SK-N-SH (cell line): ENCODE data around the gene HERC3.
A peak's percentile ranks its signal among the peaks of the same experiment; 100 is the strongest.

ENCODE experiments used
- CTCF ChIP-seq: fragments of 200-600 bp; sonication (generic); IDR thresholded peaks from 2 replicates; pipeline ENCODE4 v1.6.1; 2017; ENCODE audit warnings: antibody characterized with exemption, mild to moderate bottlenecking, moderate library complexity
- EP300 ChIP-seq, 2 experiments: IDR thresholded peaks; 2 replicates each; pipeline versions ENCODE4 v1.4.0 to v1.6.1; 2012; ENCODE audit warnings: borderline replicate concordance in 1 of 2, low read depth in 1 of 2, low read length in 1 of 2
- FOXJ3 ChIP-seq: sonication (generic); formaldehyde crosslinking; IDR thresholded peaks from 2 replicates; pipeline ENCODE4 v1.5.1; 2020; ENCODE audit warnings: mild to moderate bottlenecking, missing genetic modification reagents
- GABPA ChIP-seq: IDR thresholded peaks from 2 replicates; pipeline ENCODE4 v1.4.0; 2012; ENCODE audit warnings: low read depth, mild to moderate bottlenecking
- JUND ChIP-seq: IDR thresholded peaks from 2 replicates; pipeline ENCODE4 v1.4.0; 2012
- NFIC ChIP-seq: IDR thresholded peaks from 2 replicates; pipeline ENCODE4 v1.4.0; 2012; ENCODE audit warnings: borderline replicate concordance
- POLR2AphosphoS5 ChIP-seq: IDR thresholded peaks from 2 replicates; pipeline ENCODE4 v1.6.1; 2012; ENCODE audit warnings: low read depth, low read length
- TCF12 ChIP-seq: IDR thresholded peaks from 2 replicates; pipeline ENCODE4 v1.4.0; 2012
- USF1 ChIP-seq: IDR thresholded peaks from 2 replicates; pipeline ENCODE4 v1.4.0; 2012; ENCODE audit warnings: low read depth, borderline replicate concordance
- USF2 ChIP-seq: fragments of 150-350 bp; IDR thresholded peaks from 2 replicates; pipeline ENCODE4 v1.6.1; 2017; ENCODE audit warnings: antibody characterized with exemption, low read length, low read depth, borderline replicate concordance
- YY1 ChIP-seq: IDR thresholded peaks from 2 replicates; pipeline ENCODE4 v1.4.0; 2012; ENCODE audit warnings: low read depth, mild to moderate bottlenecking

- TF ChIP-seq GABPA: no peak
- peak; percentile 40; the same call in 1 of the 2 replicates for TF ChIP-seq TCF12
- TF ChIP-seq CTCF: no peak
- no peak for TF ChIP-seq NFIC
- TF ChIP-seq YY1: no peak
- TF ChIP-seq POLR2AphosphoS5: no peak
- TF ChIP-seq EP300 (IDR thresholded peaks at IDR 0.05; ENCODE audit: borderline replicate concordance in 1 of 2, low read depth in 1 of 2, low read length in 1 of 2): no peak
- peak; percentile 66 for TF ChIP-seq JUND
- no peak for TF ChIP-seq USF1
- no peak for TF ChIP-seq FOXJ3 (CRISPR knock-in tag)
- TF ChIP-seq USF2: no peak
Observed at GRCh38 chr4:88661739-88662138, 69.5 kb downstream of the HERC3 start.
